Measurements from ENCODE around the gene KHDC3L.

DNA sequence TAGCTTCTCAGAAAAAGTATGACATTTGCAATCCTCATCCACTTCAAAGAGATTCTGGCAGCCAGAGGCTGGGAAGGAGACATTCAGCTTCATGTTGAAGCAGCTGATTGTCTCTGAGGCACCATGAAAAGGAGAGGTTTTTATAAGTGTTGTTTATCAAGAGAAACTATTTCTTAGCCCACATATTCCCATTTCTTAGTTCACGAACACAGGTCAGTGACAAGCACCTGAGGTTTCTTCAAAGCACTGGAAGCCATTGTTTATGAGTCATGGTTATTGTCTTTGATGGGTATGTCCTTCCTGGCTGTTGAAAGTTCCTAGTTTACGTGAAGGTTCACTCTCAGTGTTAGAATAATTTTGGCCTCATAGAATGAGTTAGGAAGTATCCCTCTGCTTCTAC, 29.2 kb downstream of the KHDC3L start:
- TF ChIP-seq POLR2A (IDR thresholded peaks at IDR 0.05), result no peak
- no peak for TF ChIP-seq CTCF (IDR thresholded peaks at IDR 0.05)

All from body of pancreas (tissue), 4 donors.